IMR-90 (cell line): ENCODE measurements around the gene PAFAH1B1. TPM values are rescaled to one million over a fixed set of nuclear protein-coding genes. Genes with fewer than 3 reads are reported as not detected.

Experiments
- ATAC-seq: fragments of 200-7000 bp; cut with Tn5 transposase; 2 replicates; pipeline ENCODE4 v1.9.1; 2020; ENCODE audit warnings: low read depth, mild to moderate bottlenecking, moderate library complexity
- BruUV-seq: library from RNA; stranded (reverse); fragments of 400-500 nt; replicated peaks from 2 replicates; lab custom pipeline; 2021; lab: Mats Ljungman, UMichigan
- CTCF ChIA-PET: fragments of 300-600 bp; formaldehyde crosslinking; extraction: SDS; loops from one replicate; lab custom pipeline; 2021; ENCODE audit warnings: antibody characterized with exemption; lab: Yijun Ruan, JAX
- POLR2A ChIA-PET: fragments of 300-600 bp; sonication (Branson Sonifier 250); formaldehyde crosslinking; loops from one replicate; lab custom pipeline; 2022; ENCODE audit warnings: antibody characterized with exemption; ENCODE audit not compliant: unreplicated experiment; lab: Charles Lee
- DNase-seq: peaks from one replicate; pipeline ENCODE4 v3.0.0; 2013
- H2AFZ ChIP-seq: replicated peaks from 2 replicates; pipeline ENCODE3; 2013; ENCODE audit warnings: low read length, mild to moderate bottlenecking; ENCODE audit not compliant: poor library complexity
- H2AK5ac ChIP-seq: 2 replicates; pipeline ENCODE4 v1.6.1; 2013; ENCODE audit warnings: low read depth, low read length, inconsistent platforms
- H2AK9ac ChIP-seq: replicated peaks from 2 replicates; pipeline ENCODE3; 2013; ENCODE audit warnings: mild to moderate bottlenecking, low read depth, low read length, moderate library complexity; ENCODE audit not compliant: poor library complexity
- H2BK120ac ChIP-seq: 2 replicates; pipeline ENCODE4 v1.6.1; 2013; ENCODE audit warnings: low read depth, low read length, inconsistent platforms
- H2BK15ac ChIP-seq: 3 replicates; pipeline ENCODE4 v1.6.1; 2013; ENCODE audit warnings: low read depth, low read length, inconsistent platforms
- H2BK20ac ChIP-seq: 2 replicates; pipeline ENCODE4 v1.6.1; 2013; ENCODE audit warnings: low read depth, mild to moderate bottlenecking, inconsistent platforms, low read length, moderate library complexity
- H2BK5ac ChIP-seq: 2 replicates; pipeline ENCODE4 v1.6.1; 2013; ENCODE audit warnings: mild to moderate bottlenecking, low read depth, low read length, inconsistent platforms; ENCODE audit not compliant: poor library complexity, severe bottlenecking
- H3K14ac ChIP-seq: replicated peaks from 2 replicates; pipeline ENCODE4 v1.6.1; 2013; ENCODE audit warnings: low read depth, low read length, inconsistent platforms
- H3K18ac ChIP-seq: 2 replicates; pipeline ENCODE4 v1.6.1; 2013; ENCODE audit warnings: low read depth, low read length, control low read depth
- H3K23ac ChIP-seq: 2 replicates; pipeline ENCODE4 v1.6.1; 2013; ENCODE audit warnings: low read depth, low read length, inconsistent platforms
- H3K27ac ChIP-seq: 2 replicates; pipeline ENCODE4 v1.5.1; 2013; ENCODE audit warnings: mild to moderate bottlenecking, control low read depth, low read length; ENCODE audit not compliant: insufficient read depth
- H3K27me3 ChIP-seq: 2 replicates; pipeline ENCODE4 v1.6.1; 2013; ENCODE audit warnings: low read length; ENCODE audit not compliant: control insufficient read depth, insufficient read depth
- H3K36me3 ChIP-seq: 2 replicates; pipeline ENCODE4 v1.6.1; 2013; ENCODE audit warnings: low read length, mixed read lengths; ENCODE audit not compliant: control insufficient read depth, insufficient read depth
- H3K4ac ChIP-seq: 2 replicates; pipeline ENCODE4 v1.6.1; 2013; ENCODE audit warnings: low read depth, low read length, inconsistent platforms
- H3K4me1 ChIP-seq: 2 replicates; pipeline ENCODE4 v1.6.1; 2013; ENCODE audit warnings: low read length, mixed read lengths; ENCODE audit not compliant: control insufficient read depth, insufficient read depth
- H3K4me2 ChIP-seq: 2 replicates; pipeline ENCODE4 v1.6.1; 2013; ENCODE audit warnings: low read depth, mild to moderate bottlenecking, control low read depth, low read length, moderate library complexity
- H3K4me3 ChIP-seq: 2 replicates; pipeline ENCODE4 v1.5.1; 2013; ENCODE audit warnings: low read depth, mild to moderate bottlenecking, control low read depth, low read length, moderate library complexity; ENCODE audit not compliant: insufficient read depth
- H3K56ac ChIP-seq: 2 replicates; pipeline ENCODE4 v1.6.1; 2013; ENCODE audit warnings: low read length, inconsistent platforms; ENCODE audit not compliant: insufficient read depth; ENCODE audit errors: extremely low read depth
- H3K79me1 ChIP-seq, 2 experiments: 2 replicates each; pipeline ENCODE4 v1.6.1; 2013; ENCODE audit warnings: low read length in 2 of 2, inconsistent platforms in 1 of 2, low read depth in 1 of 2
- H3K9ac ChIP-seq: 2 replicates; pipeline ENCODE4 v1.6.1; 2013; ENCODE audit warnings: low read depth, low read length, control low read depth
- H3K9me1 ChIP-seq: 2 replicates; pipeline ENCODE4 v1.6.1; 2013; ENCODE audit warnings: low read length, inconsistent platforms; ENCODE audit not compliant: insufficient read depth
- H3K9me3 ChIP-seq: 2 replicates; pipeline ENCODE4 v1.6.1; 2013; ENCODE audit warnings: low read length; ENCODE audit not compliant: control insufficient read depth, insufficient read depth
- H4K20me1 ChIP-seq: 2 replicates; pipeline ENCODE4 v1.6.1; 2013; ENCODE audit warnings: low read length, inconsistent platforms; ENCODE audit not compliant: insufficient read depth
- H4K5ac ChIP-seq: 2 replicates; pipeline ENCODE4 v1.6.1; 2013; ENCODE audit warnings: mild to moderate bottlenecking, low read depth, low read length, control low read depth
- H4K8ac ChIP-seq, 2 experiments: 2 replicates each; pipeline ENCODE4 v1.6.1; 2013; ENCODE audit warnings: low read depth in 2 of 2, low read length in 2 of 2, control low read depth in 1 of 2, inconsistent platforms in 1 of 2
- H4K91ac ChIP-seq: 2 replicates; pipeline ENCODE4 v1.6.1; 2013; ENCODE audit warnings: low read depth, low read length, inconsistent platforms; ENCODE audit not compliant: insufficient read depth
- CEBPB ChIP-seq: IDR thresholded peaks from 2 replicates; pipeline ENCODE4 v1.6.1; 2012; ENCODE audit warnings: low read depth, low read length, improper control_type of control experiment
- CHD1 ChIP-seq: IDR thresholded peaks from 2 replicates; pipeline ENCODE4 v1.6.1; 2012; ENCODE audit warnings: low read depth, low read length, improper control_type of control experiment
- FOS ChIP-seq: fragments of 150-350 bp; IDR thresholded peaks from 2 replicates; pipeline ENCODE4 v1.6.1; 2016; ENCODE audit warnings: low read depth, low read length
- MAFK ChIP-seq: IDR thresholded peaks from 2 replicates; pipeline ENCODE4 v1.6.1; 2012; ENCODE audit warnings: low read depth, low read length, improper control_type of control experiment
- MAZ ChIP-seq: IDR thresholded peaks from 2 replicates; pipeline ENCODE4 v1.6.1; 2012; ENCODE audit warnings: low read depth, mild to moderate bottlenecking, low read length, improper control_type of control experiment, moderate library complexity, borderline replicate concordance
- MXI1 ChIP-seq: IDR thresholded peaks from 2 replicates; pipeline ENCODE4 v1.6.1; 2012; ENCODE audit warnings: low read depth, mild to moderate bottlenecking, low read length, moderate library complexity, borderline replicate concordance
- NFE2L2 ChIP-seq: fragments of 150-350 bp; IDR thresholded peaks from 2 replicates; pipeline ENCODE4 v1.6.1; 2016; ENCODE audit warnings: low read depth, mild to moderate bottlenecking, low read length
- RAD21 ChIP-seq: IDR thresholded peaks from 2 replicates; pipeline ENCODE4 v1.6.1; 2012; ENCODE audit warnings: low read length, improper control_type of control experiment
- RCOR1 ChIP-seq: IDR thresholded peaks from 2 replicates; pipeline ENCODE4 v1.6.1; 2012; ENCODE audit warnings: mild to moderate bottlenecking, low read length, improper control_type of control experiment; ENCODE audit not compliant: insufficient replicate concordance
- SMC3 ChIP-seq: fragments of 150-350 bp; IDR thresholded peaks from 2 replicates; pipeline ENCODE4 v1.6.1; 2016; ENCODE audit warnings: low read depth, mild to moderate bottlenecking, antibody characterized with exemption, low read length, moderate library complexity
- WGBS, 2 experiments: methylation state at CpG; one replicate each; pipeline versions ENCODE4 v1.1.5 to v1.1.7; 2013; ENCODE audit warnings: missing lambda C conversion rate in 2 of 2; ENCODE audit not compliant: insufficient read length in 1 of 2; ENCODE audit errors: extremely low coverage in 2 of 2; 5-methylcytosine and 5-hydroxymethylcytosine counted together
- dilution Hi-C: fragments of 300-500 bp; cut with HindIII; formaldehyde crosslinking; loops from one replicate; pipeline ENCODE4 v1.14.3; 2018; ENCODE audit warnings: low sequenced_read_pairs; ENCODE audit not compliant: unreplicated experiment
- in situ Hi-C: fragments of 300-500 bp; cut with MboI; formaldehyde crosslinking; loops from 3 replicates; pipeline ENCODE4 v1.14.3; 2019; ENCODE audit warnings: low sequenced_read_pairs, inconsistent platforms, mixed read lengths
- intact Hi-C: fragments of 100-400 bp; cut with micrococcal nuclease; formaldehyde crosslinking; loops from 2 replicates; pipeline ENCODE4 v1.10.0; 2022
- polyA plus RNA-seq, 3 experiments: library from polyadenylated mRNA; depleted of rRNA; stranded (reverse); fragments of >200 nt; gene quantifications; 2 replicates each; pipeline ENCODE4 v1.2.3, GENCODE V29; 2012; ENCODE audit warnings: low replicate concordance in 1 of 3
- total RNA-seq: library from RNA; depleted of rRNA; stranded (reverse); fragments of >200 nt; gene quantifications from 2 replicates; pipeline ENCODE4 v1.2.3, GENCODE V29; 2012
- TF ChIP-seq, protein P1 (sequence below): fragments of 150-350 bp; IDR thresholded peaks from 2 replicates; pipeline ENCODE4 v1.6.1; 2016; ENCODE audit warnings: low read depth, mild to moderate bottlenecking, low read length, moderate library complexity, borderline replicate concordance
- TF ChIP-seq, protein P2 (sequence below): fragments of 150-350 bp; IDR thresholded peaks from 2 replicates; pipeline ENCODE4 v1.6.1; 2017; ENCODE audit warnings: mild to moderate bottlenecking, antibody characterized with exemption, low read length, low read depth
- TF ChIP-seq, protein P3 (sequence below): conservative IDR thresholded peaks from 2 replicates; pipeline ENCODE4 v1.5.1; 2012; ENCODE audit warnings: mild to moderate bottlenecking, low read depth, low read length, improper control_type of control experiment

The PAFAH1B1 gene
- total and polyA plus RNA-seq, 2 of the 4 experiments (the other 2 are of a cell fraction), result 64.5 to 127 TPM

DNA sequence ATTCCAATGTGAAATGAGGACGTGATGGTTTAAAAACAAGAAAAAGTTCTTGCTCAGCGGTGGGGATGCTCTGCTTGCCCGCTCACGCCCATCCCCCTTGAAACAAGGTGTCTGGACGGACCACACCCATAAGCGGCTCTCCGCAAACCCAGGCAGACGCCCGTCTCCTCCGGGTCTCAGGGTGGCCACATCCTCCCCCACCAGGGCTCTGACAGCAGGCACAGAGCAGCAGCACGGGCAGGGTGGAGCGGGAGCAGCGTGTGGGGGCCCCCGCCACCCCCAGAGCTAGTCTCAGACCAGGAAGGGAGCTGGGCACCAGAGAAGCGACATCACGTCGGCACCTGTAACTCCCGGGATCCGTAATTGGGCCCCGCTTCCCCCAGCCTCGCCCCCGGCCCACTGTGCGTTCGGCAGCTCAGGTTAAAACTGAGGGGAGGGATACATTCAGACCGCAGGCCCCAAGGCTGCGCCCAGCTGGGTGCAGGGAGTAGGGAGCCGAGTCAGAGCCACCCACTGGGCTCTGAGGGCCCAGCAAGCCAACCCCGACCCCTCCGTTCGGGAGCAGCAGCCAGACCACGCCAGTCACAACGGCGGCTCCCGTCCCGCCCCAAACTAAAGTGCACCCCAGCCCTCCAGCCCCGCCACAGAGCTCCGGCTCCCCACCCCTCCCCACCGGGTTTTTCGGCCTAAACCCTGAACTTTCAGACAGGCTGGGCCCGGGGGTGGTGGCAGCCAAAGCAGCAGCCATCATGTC lies 96.1 kb downstream of the PAFAH1B1 start:
- DNase-seq (no peak), ATAC-seq (no peak)
- Histone ChIP-seq H2BK5ac (no peak overlapping the region), H3K18ac (no peak overlapping the region), H4K91ac (no peak overlapping the region), H3K36me3 (peaks cover 24% of the 10 kb centered on the region), H2AK9ac (no peak overlapping the region), H2BK120ac (no peak overlapping the region), H3K27me3 (no peaks in the 10 kb centered on the region), H4K5ac (no peak overlapping the region), H3K4me2 (no peak overlapping the region), H3K23ac (no peak overlapping the region; the same call in 1 of the 2 replicates), H3K4me1 (peaks cover 5% of the 10 kb centered on the region; the same call in 1 of the 2 replicates), H3K9ac (no peak overlapping the region), H3K27ac (no peak overlapping the region), H3K56ac (no peak overlapping the region), H4K20me1 (peaks cover 27% of the 10 kb centered on the region), H3K9me1 (peaks cover 9% of the 10 kb centered on the region; the same call in 1 of the 2 replicates), H2BK15ac (no peak overlapping the region), H2AK5ac (no peak overlapping the region), H3K4me3 (no peak overlapping the region), H4K8ac (0 out of 4 replicates have a peak overlapping the region, but pooled peaks of 1 of the 2 experiments have one; percentile 28), H2BK20ac (no peak overlapping the region), H3K14ac (no peak overlapping the region; the same call in 1 of the 2 replicates), H3K9me3 (no peaks in the 10 kb centered on the region), H3K4ac (no peak overlapping the region), H3K79me1 (peaks cover 0 to 33% of the 10 kb centered on the region in 2 experiments; a peak in 2 of 4 replicates), H2AFZ (no peak overlapping the region)
- WGBS, 2 experiments, result 62% methylated on average over 19 of the region's 40 CpGs; no CpG with 5 or more reads in 1 of the 2 experiments
- in situ Hi-C loops, result no loop called here
- CTCF ChIA-PET, result no interaction called here
- dilution Hi-C loops, result no loop called here
- TF ChIP-seq RAD21 (no peak), MXI1 (no peak), NFE2L2 (no peak), MAFK (no peak), SMC3 (no peak), FOS (no peak), RCOR1 (no peak), CHD1 (no peak), CEBPB (no peak), MAZ (no peak)
- TF ChIP-seq, protein P1, sequence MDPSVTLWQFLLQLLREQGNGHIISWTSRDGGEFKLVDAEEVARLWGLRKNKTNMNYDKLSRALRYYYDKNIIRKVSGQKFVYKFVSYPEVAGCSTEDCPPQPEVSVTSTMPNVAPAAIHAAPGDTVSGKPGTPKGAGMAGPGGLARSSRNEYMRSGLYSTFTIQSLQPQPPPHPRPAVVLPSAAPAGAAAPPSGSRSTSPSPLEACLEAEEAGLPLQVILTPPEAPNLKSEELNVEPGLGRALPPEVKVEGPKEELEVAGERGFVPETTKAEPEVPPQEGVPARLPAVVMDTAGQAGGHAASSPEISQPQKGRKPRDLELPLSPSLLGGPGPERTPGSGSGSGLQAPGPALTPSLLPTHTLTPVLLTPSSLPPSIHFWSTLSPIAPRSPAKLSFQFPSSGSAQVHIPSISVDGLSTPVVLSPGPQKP, result no peak
- TF ChIP-seq, protein P2, sequence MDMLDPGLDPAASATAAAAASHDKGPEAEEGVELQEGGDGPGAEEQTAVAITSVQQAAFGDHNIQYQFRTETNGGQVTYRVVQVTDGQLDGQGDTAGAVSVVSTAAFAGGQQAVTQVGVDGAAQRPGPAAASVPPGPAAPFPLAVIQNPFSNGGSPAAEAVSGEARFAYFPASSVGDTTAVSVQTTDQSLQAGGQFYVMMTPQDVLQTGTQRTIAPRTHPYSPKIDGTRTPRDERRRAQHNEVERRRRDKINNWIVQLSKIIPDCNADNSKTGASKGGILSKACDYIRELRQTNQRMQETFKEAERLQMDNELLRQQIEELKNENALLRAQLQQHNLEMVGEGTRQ, result no peak
- TF ChIP-seq, protein P3, sequence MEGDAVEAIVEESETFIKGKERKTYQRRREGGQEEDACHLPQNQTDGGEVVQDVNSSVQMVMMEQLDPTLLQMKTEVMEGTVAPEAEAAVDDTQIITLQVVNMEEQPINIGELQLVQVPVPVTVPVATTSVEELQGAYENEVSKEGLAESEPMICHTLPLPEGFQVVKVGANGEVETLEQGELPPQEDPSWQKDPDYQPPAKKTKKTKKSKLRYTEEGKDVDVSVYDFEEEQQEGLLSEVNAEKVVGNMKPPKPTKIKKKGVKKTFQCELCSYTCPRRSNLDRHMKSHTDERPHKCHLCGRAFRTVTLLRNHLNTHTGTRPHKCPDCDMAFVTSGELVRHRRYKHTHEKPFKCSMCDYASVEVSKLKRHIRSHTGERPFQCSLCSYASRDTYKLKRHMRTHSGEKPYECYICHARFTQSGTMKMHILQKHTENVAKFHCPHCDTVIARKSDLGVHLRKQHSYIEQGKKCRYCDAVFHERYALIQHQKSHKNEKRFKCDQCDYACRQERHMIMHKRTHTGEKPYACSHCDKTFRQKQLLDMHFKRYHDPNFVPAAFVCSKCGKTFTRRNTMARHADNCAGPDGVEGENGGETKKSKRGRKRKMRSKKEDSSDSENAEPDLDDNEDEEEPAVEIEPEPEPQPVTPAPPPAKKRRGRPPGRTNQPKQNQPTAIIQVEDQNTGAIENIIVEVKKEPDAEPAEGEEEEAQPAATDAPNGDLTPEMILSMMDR, result no peak
- intact Hi-C loops, result no loop called here
- BruUV-seq, result no TSS peak
- POLR2A ChIA-PET, result no interaction called here
